ENCODE data around the gene SLCO2A1.

SLCO2A1 gene

DNA sequence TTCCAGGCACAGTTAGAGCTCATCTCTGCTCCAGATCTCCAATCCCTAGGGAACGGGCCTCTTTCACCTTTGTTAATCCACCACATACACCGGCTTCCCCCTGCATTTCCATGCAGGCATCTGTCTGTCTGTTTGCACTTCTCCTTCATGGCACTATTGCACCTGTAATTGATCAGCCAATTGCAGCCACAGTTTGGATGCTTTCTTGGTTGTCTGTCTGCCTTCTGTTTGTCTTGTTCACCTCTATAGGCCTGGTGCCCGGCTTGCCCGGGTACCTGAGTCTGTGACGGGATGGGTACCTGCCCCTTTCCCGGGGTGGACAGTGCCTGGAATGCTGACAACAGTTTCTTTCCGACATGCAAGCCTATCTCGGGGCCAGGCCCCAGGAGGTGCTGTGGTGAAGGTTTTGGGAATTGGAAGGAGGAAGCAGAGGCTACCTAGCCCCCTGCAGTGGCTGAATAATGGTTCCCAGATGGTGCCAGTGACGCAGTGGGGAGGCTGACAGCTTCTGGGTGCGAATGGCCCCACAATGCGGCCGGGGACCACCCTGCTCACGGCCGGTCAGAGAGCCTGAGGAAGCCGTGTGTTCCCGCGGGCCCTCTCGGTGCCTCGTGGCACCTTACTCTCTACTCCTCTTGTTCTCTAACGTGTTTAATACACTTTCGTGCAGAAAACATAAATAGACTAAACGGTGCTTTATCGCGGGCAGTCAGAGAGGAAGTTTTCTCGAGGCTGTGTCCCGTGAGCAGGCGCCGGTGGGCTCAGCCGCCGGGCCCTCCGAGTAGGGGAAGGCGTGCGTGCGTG is 102.8 kb downstream of the SLCO2A1 start:
- TF ChIP-seq, protein P1, sequence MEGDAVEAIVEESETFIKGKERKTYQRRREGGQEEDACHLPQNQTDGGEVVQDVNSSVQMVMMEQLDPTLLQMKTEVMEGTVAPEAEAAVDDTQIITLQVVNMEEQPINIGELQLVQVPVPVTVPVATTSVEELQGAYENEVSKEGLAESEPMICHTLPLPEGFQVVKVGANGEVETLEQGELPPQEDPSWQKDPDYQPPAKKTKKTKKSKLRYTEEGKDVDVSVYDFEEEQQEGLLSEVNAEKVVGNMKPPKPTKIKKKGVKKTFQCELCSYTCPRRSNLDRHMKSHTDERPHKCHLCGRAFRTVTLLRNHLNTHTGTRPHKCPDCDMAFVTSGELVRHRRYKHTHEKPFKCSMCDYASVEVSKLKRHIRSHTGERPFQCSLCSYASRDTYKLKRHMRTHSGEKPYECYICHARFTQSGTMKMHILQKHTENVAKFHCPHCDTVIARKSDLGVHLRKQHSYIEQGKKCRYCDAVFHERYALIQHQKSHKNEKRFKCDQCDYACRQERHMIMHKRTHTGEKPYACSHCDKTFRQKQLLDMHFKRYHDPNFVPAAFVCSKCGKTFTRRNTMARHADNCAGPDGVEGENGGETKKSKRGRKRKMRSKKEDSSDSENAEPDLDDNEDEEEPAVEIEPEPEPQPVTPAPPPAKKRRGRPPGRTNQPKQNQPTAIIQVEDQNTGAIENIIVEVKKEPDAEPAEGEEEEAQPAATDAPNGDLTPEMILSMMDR (conservative IDR thresholded peaks at IDR 0.05; ENCODE audit: low read depth): no peak
- ChIA-PET POLR2A (ENCODE audit: low non-redundant PET) (no interaction called here), CTCF (no interaction called here)
- DNase-seq (ENCODE audit: low spot score): no peak
- H3K27ac ChIP-seq: no peak overlapping the region

DNA sequence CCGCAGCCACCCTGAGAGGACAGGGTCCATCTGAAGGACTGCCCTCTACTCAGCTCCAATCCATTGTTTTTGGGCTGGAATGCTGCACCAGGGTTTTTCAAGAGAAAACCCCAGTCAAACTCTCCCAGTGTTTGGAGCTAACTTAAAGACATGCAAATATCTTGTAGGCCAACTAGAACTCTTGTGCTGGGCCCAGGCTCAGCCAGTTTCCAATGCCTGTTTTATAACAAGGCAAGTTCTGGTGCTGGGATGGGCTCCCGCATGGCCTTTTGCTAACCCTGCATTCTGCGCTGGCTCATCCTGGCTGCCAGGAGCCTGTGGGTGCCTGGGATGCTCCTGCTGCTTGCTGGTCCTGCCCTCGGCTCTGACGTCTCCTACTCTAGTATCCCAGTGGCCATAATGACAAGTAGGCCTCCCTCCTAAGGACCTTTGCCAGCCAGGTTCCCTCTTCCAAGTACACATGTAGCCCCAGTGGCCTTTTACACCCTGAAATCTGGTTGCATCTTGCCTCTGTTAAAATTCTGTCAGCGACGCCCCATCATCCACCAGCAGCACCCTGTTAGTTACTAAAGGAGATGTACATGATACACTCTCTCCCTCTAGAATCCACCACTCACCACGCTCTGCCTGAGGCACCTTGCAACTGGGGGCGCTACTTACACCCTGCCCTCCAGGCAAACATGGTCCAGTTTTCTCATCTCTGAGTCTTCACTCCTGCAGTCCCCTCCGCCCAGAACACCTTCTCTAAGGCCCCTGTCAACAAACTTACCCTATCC is 103.6 kb downstream of the SLCO2A1 start:
- CTCF ChIA-PET: no interaction called here

DNA sequence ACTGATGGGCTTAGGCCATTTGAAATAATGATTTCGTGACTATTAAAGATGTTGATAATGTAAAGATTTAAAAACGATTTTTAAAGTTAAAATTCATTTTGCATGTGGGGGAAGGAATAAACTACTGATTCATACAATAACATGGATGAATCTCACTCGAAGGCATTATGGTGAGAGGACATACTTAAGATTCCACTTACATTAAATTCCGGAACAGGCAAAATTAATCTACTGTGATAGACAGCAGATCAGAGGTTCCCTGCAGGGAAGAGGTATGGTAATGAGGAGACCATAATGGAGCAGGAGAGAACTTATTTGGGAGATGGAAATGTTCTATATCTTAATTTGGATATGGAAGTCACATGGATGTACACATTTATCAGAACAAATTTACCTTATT is 105.7 kb downstream of the SLCO2A1 start:
- TF ChIP-seq, protein P1 (conservative IDR thresholded peaks at IDR 0.05; ENCODE audit: low read depth): no peak
- CTCF ChIA-PET: no interaction called here
- no peak for DNase-seq (ENCODE audit: low spot score)
- H3K27ac ChIP-seq: no peak overlapping the region
- POLR2A ChIA-PET (ENCODE audit: low non-redundant PET): no interaction called here

More for the DNA sequence above, 103.6 kb downstream of the SLCO2A1 start:
- TF ChIP-seq, protein P1 (conservative IDR thresholded peaks at IDR 0.05; ENCODE audit: low read depth): no peak
- POLR2A ChIA-PET (ENCODE audit: low non-redundant PET): no interaction called here
- H3K27ac ChIP-seq: no peak overlapping the region
- DNase-seq (ENCODE audit: low spot score): no peak

DNA sequence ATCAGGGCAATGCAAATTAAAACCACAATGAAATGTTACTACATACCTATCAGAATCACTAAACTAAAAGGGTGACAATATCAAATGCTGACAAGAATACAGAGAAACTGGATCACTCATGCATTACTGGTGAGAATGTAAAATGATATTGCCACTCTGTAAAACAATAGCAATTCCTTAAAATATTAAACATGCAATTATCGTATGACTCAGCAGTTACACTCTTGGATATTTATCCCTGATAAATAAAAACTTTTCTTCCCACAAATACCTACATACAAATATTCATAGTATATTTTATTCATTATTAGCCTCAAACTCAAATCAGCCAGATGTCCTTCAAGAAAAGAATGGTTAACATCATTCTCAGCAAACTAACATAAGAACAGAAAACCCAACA is 108.1 kb downstream of the SLCO2A1 start:
- DNase-seq (ENCODE audit: low spot score): no peak
- TF ChIP-seq, protein P1 (conservative IDR thresholded peaks at IDR 0.05; ENCODE audit: low read depth): no peak
- CTCF ChIA-PET: no interaction called here
- H3K27ac ChIP-seq: no peak overlapping the region
- POLR2A ChIA-PET (ENCODE audit: low non-redundant PET): no interaction called here

DNA sequence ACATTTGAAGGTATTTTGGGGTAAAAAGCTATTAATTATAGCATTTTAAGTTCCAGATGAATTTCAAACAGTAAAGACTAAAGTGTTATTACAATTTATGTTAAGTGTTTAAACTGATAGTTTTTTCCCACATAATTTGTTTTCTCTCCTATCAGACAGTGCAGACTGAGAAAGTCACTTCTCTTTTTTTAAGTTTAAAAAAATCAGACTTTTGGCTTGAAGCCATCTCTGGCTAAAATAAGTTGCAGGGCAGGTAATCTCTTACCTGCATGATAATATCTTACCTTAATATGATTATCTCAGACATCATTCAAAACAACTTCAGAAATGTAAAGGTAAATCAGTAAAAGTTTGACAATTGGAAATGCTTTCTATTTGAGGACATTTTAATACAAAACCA is 112.6 kb downstream of the SLCO2A1 start:
- H3K27ac ChIP-seq: no peak overlapping the region
- POLR2A ChIA-PET (ENCODE audit: low non-redundant PET): no interaction called here
- DNase-seq (ENCODE audit: low spot score): no peak
- TF ChIP-seq, protein P1 (conservative IDR thresholded peaks at IDR 0.05; ENCODE audit: low read depth): no peak
- CTCF ChIA-PET: no interaction called here

DNA sequence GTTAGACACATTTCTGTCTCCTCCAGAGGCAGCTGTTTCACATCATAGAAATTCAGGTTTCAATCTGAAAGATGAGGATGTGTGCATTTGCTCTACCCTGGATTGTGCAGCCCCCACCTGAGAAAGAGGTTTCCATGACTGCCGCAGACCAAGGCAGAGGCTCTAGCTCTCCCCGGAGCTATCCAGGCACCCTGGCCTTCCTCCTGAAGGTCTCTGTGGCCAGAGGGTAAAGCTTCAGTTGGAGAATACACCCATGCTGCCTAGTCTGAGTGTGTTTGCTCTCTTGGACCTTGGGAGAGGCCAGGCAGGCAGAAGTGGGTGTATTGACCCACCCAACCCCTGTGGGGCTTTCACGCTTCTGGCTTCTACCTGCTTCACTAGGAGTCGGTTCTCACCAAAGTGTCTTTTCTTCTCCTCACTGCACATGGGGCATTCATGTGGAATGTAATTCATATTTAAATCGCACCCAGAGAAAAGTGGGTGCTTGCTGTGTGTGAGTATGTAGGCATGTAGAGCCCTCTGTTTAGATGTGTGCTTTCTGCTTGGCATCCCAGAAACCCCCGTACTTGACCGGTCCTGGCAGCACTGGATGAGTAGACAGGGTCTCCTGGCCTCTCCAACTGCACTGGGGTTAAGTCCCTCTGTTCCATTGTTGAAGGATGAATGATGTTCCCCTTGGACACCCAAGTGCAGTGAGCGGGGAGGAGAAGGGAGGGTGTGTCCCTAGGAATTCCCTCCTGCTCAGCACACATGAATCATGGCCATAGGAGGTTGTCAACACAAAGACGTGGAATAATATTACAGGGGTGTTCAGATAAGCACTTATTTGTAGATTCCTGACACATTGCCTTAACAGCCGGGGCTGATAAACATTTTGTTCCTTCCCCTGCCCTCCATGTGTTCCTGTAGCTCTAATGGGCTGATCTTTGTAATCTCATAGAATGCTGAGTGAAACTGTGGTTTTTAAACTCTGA is 113.8 kb downstream of the SLCO2A1 start:
- no peak overlapping the region for H3K27ac ChIP-seq
- TF ChIP-seq, protein P1 (conservative IDR thresholded peaks at IDR 0.05; ENCODE audit: low read depth): no peak
- POLR2A ChIA-PET (ENCODE audit: low non-redundant PET): no interaction called here
- peak; percentile 49 for DNase-seq (ENCODE audit: low spot score)
- CTCF ChIA-PET: no interaction called here

Measured in RWPE1 (cell line).